ENCODE measurements around the gene MRNIP. TPM values are rescaled to one million over a fixed set of nuclear protein-coding genes. Genes with fewer than 3 reads are reported as not detected.

Gene MRNIP
- total and polyA plus RNA-seq, 10 donors, result 34.9 to 107 (median 49.4) TPM

- Histone ChIP-seq H3K27me3 (replicated peaks in 1 of 7) (no peaks in the 10 kb centered on the region), H3K27ac (no peak overlapping the region), H3K4me1 (peaks cover 0 to 27% (median 14%) of the 10 kb centered on the region in 6 donors), H3K9me3 (no peaks in the 10 kb centered on the region), H3K36me3 (peaks cover 4 to 100% (median 86%) of the 10 kb centered on the region in 6 donors), H3K4me3 (no peak overlapping the region)
- WGBS, 5 donors, result 70 to 79% (median 76%) methylated on average over 6 of the region's 6 CpGs
- TF ChIP-seq CTCF (IDR thresholded peaks at IDR 0.05 in 8 of 11, conservative IDR thresholded peaks at IDR 0.05 in 3 of 11), result no peak
- no peak for TF ChIP-seq POLR2AphosphoS5 (IDR thresholded peaks at IDR 0.05)
- no peak for TF ChIP-seq POLR2A (IDR thresholded peaks at IDR 0.05)
- DNase-seq, result no peak
- intact Hi-C loops (cut with DNase I; ENCODE audit: low total_unique reads), result no loop called here
These were observed 37.2 kb upstream of the MRNIP start for GRCh38 chr5:179895861-179896260.

- no peak overlapping the region for H3K4me3 ChIP-seq
- no peak overlapping the region for H3K27ac ChIP-seq
- H3K4me1 ChIP-seq, result peaks cover 0 to 16% (median 8%) of the 10 kb centered on the region in 6 donors
- intact Hi-C loops (cut with DNase I; ENCODE audit: low total_unique reads), result no loop called here
- peaks cover 5 to 100% (median 98%) of the 10 kb centered on the region in 6 donors for H3K36me3 ChIP-seq
- DNase-seq, result no peak
- no peaks in the 10 kb centered on the region for H3K27me3 ChIP-seq (replicated peaks in 1 of 7)
- 93 to 97% (median 94%) methylated on average over 25 to 26 of the region's 26 CpGs for whole genome bisulfite sequencing, 5 donors
- no peaks in the 10 kb centered on the region for H3K9me3 ChIP-seq
- TF ChIP-seq POLR2AphosphoS5 (IDR thresholded peaks at IDR 0.05), result no peak
- TF ChIP-seq POLR2A (IDR thresholded peaks at IDR 0.05), result no peak
- no peak for TF ChIP-seq CTCF (IDR thresholded peaks at IDR 0.05 in 8 of 11, conservative IDR thresholded peaks at IDR 0.05 in 3 of 11)
These were observed 35.6 kb upstream of the MRNIP start for GRCh38 chr5:179893958-179894895.

- Histone ChIP-seq H3K36me3 (peaks cover 5 to 100% (median 95%) of the 10 kb centered on the region in 6 donors), H3K4me1 (peaks cover 0 to 16% (median 8%) of the 10 kb centered on the region in 6 donors), H3K4me3 (no peak overlapping the region), H3K27ac (no peak overlapping the region), H3K27me3 (replicated peaks in 1 of 7) (no peaks in the 10 kb centered on the region), H3K9me3 (no peaks in the 10 kb centered on the region)
- intact Hi-C loops (cut with DNase I; ENCODE audit: low total_unique reads), result no loop called here
- 92 to 96% (median 94%) methylated on average over 27 to 31 of the region's 31 CpGs for WGBS, 5 donors
- TF ChIP-seq POLR2AphosphoS5 (IDR thresholded peaks at IDR 0.05), result no peak
- no peak for DNase-seq
These were observed 34.7 kb upstream of the MRNIP start for GRCh38 chr5:179893076-179893957.

- no peak for DNase-seq
- Histone ChIP-seq H3K9me3 (no peaks in the 10 kb centered on the region), H3K27ac (no peak overlapping the region), H3K4me3 (no peak overlapping the region), H3K27me3 (replicated peaks in 1 of 7) (no peaks in the 10 kb centered on the region), H3K36me3 (peaks cover 5 to 100% (median 95%) of the 10 kb centered on the region in 6 donors), H3K4me1 (peaks cover 0 to 16% (median 8%) of the 10 kb centered on the region in 6 donors)
- TF ChIP-seq CTCF (IDR thresholded peaks at IDR 0.05 in 8 of 11, conservative IDR thresholded peaks at IDR 0.05 in 3 of 11), result no peak
- no peak for TF ChIP-seq POLR2A (IDR thresholded peaks at IDR 0.05)
- no peak for TF ChIP-seq POLR2AphosphoS5 (IDR thresholded peaks at IDR 0.05)
- intact Hi-C loops (cut with DNase I; ENCODE audit: low total_unique reads), result no loop called here
- WGBS, 5 donors, result 83 to 96% (median 90%) methylated on average over 5 of the region's 5 CpGs
These were observed 33.6 kb upstream of the MRNIP start for GRCh38 chr5:179892255-179892654.
